Ishikawa (cell line): ENCODE data around the gene PDZK1IP1.

ENCODE experiments used
- CEBPB ChIP-seq: IDR thresholded peaks from 2 replicates; pipeline ENCODE4 v1.6.1; 2012
- CREB1 ChIP-seq: IDR thresholded peaks from 2 replicates; pipeline ENCODE4 v1.6.1; 2012; ENCODE audit warnings: low read depth
- EGR1 ChIP-seq: IDR thresholded peaks from 2 replicates; pipeline ENCODE4 v1.6.1; 2012
- EP300 ChIP-seq: IDR thresholded peaks from 2 replicates; pipeline ENCODE4 v1.6.1; 2012; ENCODE audit warnings: borderline replicate concordance
- FOXM1 ChIP-seq: IDR thresholded peaks from 2 replicates; pipeline ENCODE4 v1.6.1; 2012; ENCODE audit warnings: low read depth, borderline replicate concordance
- MAX ChIP-seq: IDR thresholded peaks from 2 replicates; pipeline ENCODE4 v1.6.1; 2012
- NFIC ChIP-seq: IDR thresholded peaks from 2 replicates; pipeline ENCODE4 v1.6.1; 2012
- RAD21 ChIP-seq: IDR thresholded peaks from 2 replicates; pipeline ENCODE4 v1.6.1; 2012; ENCODE audit warnings: low read depth
- REST ChIP-seq: IDR thresholded peaks from 2 replicates; pipeline ENCODE4 v1.6.1; 2012; ENCODE audit warnings: low read depth, mild to moderate bottlenecking
- TAF1 ChIP-seq: IDR thresholded peaks from 2 replicates; pipeline ENCODE4 v1.6.1; 2012; ENCODE audit warnings: low read depth, mild to moderate bottlenecking
- TCF12 ChIP-seq: IDR thresholded peaks from 2 replicates; pipeline ENCODE4 v1.6.1; 2012; ENCODE audit warnings: low read depth
- YY1 ChIP-seq: IDR thresholded peaks from 2 replicates; pipeline ENCODE4 v1.6.1; 2012; ENCODE audit warnings: low read depth
- ZBTB7A ChIP-seq: IDR thresholded peaks from 2 replicates; pipeline ENCODE4 v1.6.1; 2012; ENCODE audit warnings: low read depth

GRCh38 chr1:47222476-47222875 lies 32.6 kb upstream of the PDZK1IP1 start:
- TF ChIP-seq NFIC: no peak
- no peak for TF ChIP-seq MAX
- TF ChIP-seq FOXM1: no peak
- TF ChIP-seq TAF1: no peak
- TF ChIP-seq EP300: no peak
- no peak for TF ChIP-seq RAD21
- no peak for TF ChIP-seq YY1
- no peak for TF ChIP-seq CREB1
- no peak for TF ChIP-seq REST
- TF ChIP-seq CEBPB: no peak
- no peak for TF ChIP-seq TCF12
- TF ChIP-seq ZBTB7A: no peak
- TF ChIP-seq EGR1: no peak
